Left colon (tissue), 2 donors: ENCODE measurements around the gene NCOA5. TPM values are rescaled to one million over a fixed set of nuclear protein-coding genes. Genes with fewer than 3 reads are reported as not detected.

Source experiments
- ATAC-seq: fragments of 200-7000 bp; cut with Tn5 transposase; one replicate; pipeline ENCODE4 v1.9.1; 2020; ENCODE audit warnings: mild to moderate bottlenecking, moderate library complexity
- DNase-seq, 2 donors: peaks; one replicate each; pipeline ENCODE4 v3.0.0-alpha.2; 2020
- intact Hi-C, 2 donors: fragments of 100-400 bp; cut with DNase I in 1 of 2; cut with micrococcal nuclease in 1 of 2; formaldehyde crosslinking; loops; one replicate each; pipeline versions ENCODE4 v1.11.2 to v1.14.0; 2022; cut with DNase I, micrococcal nuclease
- long read RNA-seq: library from polyadenylated mRNA; unstranded; transcript quantifications from one replicate; pipeline ENCODE4 v2.0.0, GENCODE V29; 2021
- total RNA-seq, 2 donors: library from RNA; stranded (reverse); fragmentation: NEBNext Ultra II Directional; extraction: Animal tissue kit (Norgen Biotek cat#: 25700); gene quantifications; one replicate each; pipeline ENCODE4 v1.2.1, GENCODE V29; 2021
- donor health status: DM: no; HTN: no; CAD: no.
- donor health status: DM: yes; HTN: yes; CAD: no.

The NCOA5 gene
- total RNA-seq, result 10 to 100 TPM; 20.8 to 24.1 TPM
- long read RNA-seq, transcript NCOA5-201 (8 exons, 3,220 nt), result major isoform, 6 of 34 reads
- long read RNA-seq, partial matches to known transcripts, result 14 of 34 reads
- long read RNA-seq, other reads (novel, unspliced or antisense), result 14 of 34 reads

- ATAC-seq (peak; percentile 90), DNase-seq (peak; percentile 96)
- intact Hi-C loops, result no loop called here
These were observed at the start of gene NCOA5 for GRCh38 chr20:46089417-46090388. Gene NCOA5 (minus strand): TSS chr20:46089962. CDS start chr20:46079424, 10,538 bp downstream.

GRCh38 chr20:46139266-46139889 is 49.6 kb upstream of the NCOA5 start:
- ATAC-seq, result no peak
- no peak for DNase-seq
- intact Hi-C loops, result no loop called here

GRCh38 chr20:46137816-46138215 is 48.1 kb upstream of the NCOA5 start:
- no peak for ATAC-seq
- intact Hi-C loops, result no loop called here

GRCh38 chr20:46135856-46136633 is 46.3 kb upstream of the NCOA5 start:
- intact Hi-C loops, result no loop called here
- ATAC-seq (no peak), DNase-seq (no peak)

More at GRCh38 chr20:46137816-46138215, 48.1 kb upstream of the NCOA5 start:
- DNase-seq, result no peak

GRCh38 chr20:46134716-46135115 is 45.0 kb upstream of the NCOA5 start:
- ATAC-seq (no peak), DNase-seq (no peak)
- intact Hi-C loops, result no loop called here

GRCh38 chr20:46133886-46134654 is 44.3 kb upstream of the NCOA5 start:
- DNase-seq, result no peak
- no peak for ATAC-seq
- intact Hi-C loops, result no loop called here

GRCh38 chr20:46132705-46133120 is 43.0 kb upstream of the NCOA5 start:
- peak; percentile 83 for ATAC-seq
- intact Hi-C loops, result no loop called here
- peak; percentile 32 to 74 for DNase-seq

- DNase-seq, result no peak
- intact Hi-C loops, result no loop called here
- ATAC-seq, result no peak
These were observed 41.6 kb upstream of the NCOA5 start for GRCh38 chr20:46131396-46131795.

GRCh38 chr20:46130534-46130933 is 40.8 kb upstream of the NCOA5 start:
- ATAC-seq (no peak), DNase-seq (no peak)

GRCh38 chr20:46129955-46130481 is 40.3 kb upstream of the NCOA5 start:
- ATAC-seq, result no peak
- intact Hi-C loops, result no loop called here
- no peak for DNase-seq

More at GRCh38 chr20:46130534-46130933, 40.8 kb upstream of the NCOA5 start:
- intact Hi-C loops, result no loop called here

- intact Hi-C loops, result no loop called here
- DNase-seq (peak in 1 of 2 donors; percentile 18), ATAC-seq (no peak)
These were observed 38.8 kb upstream of the NCOA5 start for GRCh38 chr20:46128310-46129151.

- intact Hi-C loops, result no loop called here
- DNase-seq, result no peak
- ATAC-seq, result no peak
These were observed 37.7 kb upstream of the NCOA5 start for GRCh38 chr20:46127396-46128010.

GRCh38 chr20:46126440-46127056 is 36.8 kb upstream of the NCOA5 start:
- ATAC-seq, result no peak

GRCh38 chr20:46123482-46124245 is 33.9 kb upstream of the NCOA5 start:
- DNase-seq (no peak), ATAC-seq (no peak)
- intact Hi-C loops, result no loop called here

More at GRCh38 chr20:46126440-46127056, 36.8 kb upstream of the NCOA5 start:
- intact Hi-C loops, result no loop called here
- no peak for DNase-seq
